GM12865 (cell line): ENCODE data around the gene BHLHE23.

ENCODE experiments used
- DNase-seq: peaks from one replicate; pipeline ENCODE4 v3.0.0; 2010; ENCODE audit warnings: low read depth
- H3K4me3 ChIP-seq: 2 replicates; pipeline ENCODE4 v1.5.1; 2011; ENCODE audit warnings: mild to moderate bottlenecking, low read depth, low read length, control low read depth
- TF ChIP-seq, protein P1 (sequence below): IDR thresholded peaks from 2 replicates; pipeline ENCODE4 v1.5.1; 2011; ENCODE audit warnings: low read length, control low read depth, low read depth, inconsistent platforms; ENCODE audit not compliant: insufficient read depth; ENCODE audit errors: missing control alignments

Gene BHLHE23

DNA sequence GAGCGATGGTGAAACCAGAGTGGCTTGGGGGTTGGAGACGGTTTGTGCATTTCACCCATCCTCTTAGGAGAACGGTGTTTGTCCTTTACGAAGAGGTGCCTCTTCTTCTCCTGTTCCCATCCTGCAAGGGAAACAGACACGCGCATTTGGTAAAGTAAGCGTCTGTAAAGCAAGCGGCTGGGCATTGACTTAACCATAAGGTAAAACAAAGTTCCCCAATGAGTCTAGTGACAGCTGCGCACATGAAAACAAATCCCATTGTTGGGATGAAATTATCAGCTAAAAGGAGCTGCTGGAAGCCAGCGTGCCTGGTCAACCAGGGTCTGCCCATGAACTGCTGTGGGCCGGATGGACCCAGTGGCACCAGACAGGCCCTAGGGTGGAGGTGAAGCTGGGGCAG is 5.8 kb downstream of the BHLHE23 start:
- DNase-seq, result no peak
- TF ChIP-seq, protein P1, sequence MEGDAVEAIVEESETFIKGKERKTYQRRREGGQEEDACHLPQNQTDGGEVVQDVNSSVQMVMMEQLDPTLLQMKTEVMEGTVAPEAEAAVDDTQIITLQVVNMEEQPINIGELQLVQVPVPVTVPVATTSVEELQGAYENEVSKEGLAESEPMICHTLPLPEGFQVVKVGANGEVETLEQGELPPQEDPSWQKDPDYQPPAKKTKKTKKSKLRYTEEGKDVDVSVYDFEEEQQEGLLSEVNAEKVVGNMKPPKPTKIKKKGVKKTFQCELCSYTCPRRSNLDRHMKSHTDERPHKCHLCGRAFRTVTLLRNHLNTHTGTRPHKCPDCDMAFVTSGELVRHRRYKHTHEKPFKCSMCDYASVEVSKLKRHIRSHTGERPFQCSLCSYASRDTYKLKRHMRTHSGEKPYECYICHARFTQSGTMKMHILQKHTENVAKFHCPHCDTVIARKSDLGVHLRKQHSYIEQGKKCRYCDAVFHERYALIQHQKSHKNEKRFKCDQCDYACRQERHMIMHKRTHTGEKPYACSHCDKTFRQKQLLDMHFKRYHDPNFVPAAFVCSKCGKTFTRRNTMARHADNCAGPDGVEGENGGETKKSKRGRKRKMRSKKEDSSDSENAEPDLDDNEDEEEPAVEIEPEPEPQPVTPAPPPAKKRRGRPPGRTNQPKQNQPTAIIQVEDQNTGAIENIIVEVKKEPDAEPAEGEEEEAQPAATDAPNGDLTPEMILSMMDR, result no peak
- H3K4me3 ChIP-seq, result no peak overlapping the region

DNA sequence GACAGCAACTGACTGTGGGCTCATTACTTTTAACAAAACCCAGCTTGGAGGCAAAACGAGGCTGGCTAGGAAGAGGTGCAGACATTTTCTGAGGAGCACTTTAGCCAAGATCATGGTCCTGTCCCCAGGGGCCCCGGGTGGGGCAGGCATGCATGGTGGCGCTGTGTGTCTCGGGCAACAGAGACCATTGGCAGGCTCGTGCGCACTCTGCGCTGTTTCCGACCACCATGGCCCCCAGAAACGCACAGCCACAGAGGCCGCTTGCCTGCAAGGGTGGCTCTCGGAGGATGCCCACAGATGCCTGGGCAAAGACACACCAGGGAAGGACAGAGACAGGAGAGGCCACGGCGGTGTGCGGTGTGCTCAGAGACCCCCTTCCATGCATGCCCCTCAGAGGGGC is 6.7 kb downstream of the BHLHE23 start:
- TF ChIP-seq, protein P1, result no peak
- no peak for DNase-seq
- no peak overlapping the region for H3K4me3 ChIP-seq

DNA sequence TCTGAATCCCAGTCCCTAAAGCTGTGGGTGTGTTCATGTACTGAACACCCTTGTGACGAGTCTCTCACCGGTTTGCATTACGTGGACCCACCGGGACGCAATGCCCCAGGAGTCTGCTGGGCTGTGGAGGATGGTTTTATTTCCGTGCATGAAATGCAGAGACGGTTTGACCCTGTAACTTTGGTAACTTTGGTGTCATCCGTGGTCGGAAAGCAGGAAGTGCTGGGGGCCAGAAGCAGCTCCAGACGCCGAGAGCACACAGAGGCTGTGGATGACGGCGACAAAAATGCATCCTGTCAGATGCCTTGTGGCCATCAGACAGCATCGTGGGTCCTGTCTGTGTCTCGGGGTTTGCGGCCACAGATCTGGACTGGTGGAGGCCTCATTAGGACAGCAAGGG is 7.2 kb downstream of the BHLHE23 start:
- DNase-seq, result no peak
- TF ChIP-seq, protein P1, result no peak
- H3K4me3 ChIP-seq, result no peak overlapping the region

GRCh38 chr20:62998449-62998848 is 8.3 kb downstream of the BHLHE23 start:
- H3K4me3 ChIP-seq, result no peak overlapping the region
- DNase-seq, result no peak
- TF ChIP-seq, protein P1, result no peak

- H3K4me3 ChIP-seq, result no peak overlapping the region
- DNase-seq, result no peak
- TF ChIP-seq, protein P1, result no peak
These were observed 9.2 kb downstream of the BHLHE23 start for GRCh38 chr20:62997417-62998035.

DNA sequence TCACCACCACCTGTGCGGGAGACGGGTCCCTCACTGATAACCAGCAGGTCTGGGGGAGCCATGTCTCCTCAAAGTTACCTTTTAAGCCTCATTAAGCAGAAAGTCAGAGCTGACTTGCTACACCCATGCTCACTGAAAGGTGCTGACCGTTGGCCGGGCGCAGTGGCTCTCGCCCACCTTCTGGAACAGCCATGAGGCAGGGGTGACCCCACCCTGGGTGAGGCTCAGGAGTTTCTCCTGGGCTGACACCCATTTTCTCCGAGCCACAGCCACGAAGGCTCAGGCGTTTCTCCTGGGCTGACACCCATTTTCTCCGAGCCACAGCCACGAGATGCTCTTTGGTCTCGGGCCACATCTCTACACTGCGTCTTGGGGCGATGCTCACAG is 10.2 kb downstream of the BHLHE23 start:
- no peak overlapping the region for H3K4me3 ChIP-seq
- TF ChIP-seq, protein P1, result no peak
- no peak for DNase-seq
